Endothelial cell of umbilical vein (primary cell): ENCODE measurements around the gene HDLBP. TPM values are rescaled to one million over a fixed set of nuclear protein-coding genes. Genes with fewer than 3 reads are reported as not detected.

Source experiments
- BruUV-seq: library from RNA; stranded (reverse); fragments of 400-500 nt; replicated peaks from 2 replicates; lab custom pipeline; 2021; lab: Mats Ljungman, UMichigan
- CTCF ChIA-PET: fragments of 300-600, 350-600 bp; sonication (Branson Sonifier 250); formaldehyde crosslinking; loops from one replicate; lab custom pipeline; 2021; ENCODE audit warnings: antibody characterized with exemption, inconsistent platforms; lab: Charles Lee
- POLR2A ChIA-PET: fragments of 300-600, 350-600 bp; sonication (Branson Sonifier 250); formaldehyde crosslinking; loops from one replicate; lab custom pipeline; 2021; ENCODE audit warnings: antibody characterized with exemption, inconsistent platforms; lab: Charles Lee
- DNase-seq: peaks from one replicate; pipeline ENCODE4 v3.0.0-alpha.2; 2011; ENCODE audit warnings: low read depth, low spot score
- FAIRE-seq: peaks from 2 replicates; lab custom pipeline; 2011; peaks lifted over from hg19 to GRCh38; lab: Jason Lieb, UNC
- H2AFZ ChIP-seq: 2 replicates; pipeline ENCODE4 v1.6.0; 2012; ENCODE audit warnings: low read depth, low read length, control low read depth, inconsistent platforms
- H3K27ac ChIP-seq: 2 replicates; pipeline ENCODE4 v1.5.1; 2011; ENCODE audit warnings: low read depth, mild to moderate bottlenecking, control low read depth, low read length, moderate library complexity; ENCODE audit not compliant: insufficient read depth
- H3K27me3 ChIP-seq, 2 experiments: 2 replicates each; pipeline versions ENCODE4 v1.6.0 to v1.6.1; 2011; ENCODE audit warnings: low read length in 2 of 2, mixed read lengths in 1 of 2; ENCODE audit not compliant: control insufficient read depth in 2 of 2, insufficient read depth in 2 of 2
- H3K36me3 ChIP-seq, 2 experiments: 2 replicates in 1 of 2; 3 replicates in 1 of 2; pipeline ENCODE4 v1.5.1; 2011; ENCODE audit warnings: low read length in 2 of 2, mild to moderate bottlenecking in 1 of 2, moderate library complexity in 1 of 2; ENCODE audit not compliant: control insufficient read depth in 2 of 2, insufficient read depth in 2 of 2; ENCODE audit errors: extremely low read depth in 1 of 2
- H3K4me1 ChIP-seq: 3 replicates; pipeline ENCODE4 v1.5.1; 2011; ENCODE audit warnings: mild to moderate bottlenecking, low read length; ENCODE audit not compliant: control insufficient read depth, insufficient read depth; ENCODE audit errors: extremely low read depth
- H3K4me2 ChIP-seq: 2 replicates; pipeline ENCODE4 v1.6.1; 2011; ENCODE audit warnings: low read length, control low read depth, mixed read lengths; ENCODE audit not compliant: insufficient read depth
- H3K4me3 ChIP-seq, 3 experiments: fragments of 200-600 bp in 1 of 3; sonication (generic), shearing (Covaris generic) in 1 of 3; replicated peaks in 1 of 3; 2 replicates each; pipeline ENCODE4 v1.5.1; 2011 to 2016; ENCODE audit warnings: control low read depth in 3 of 3, low read length in 3 of 3, mild to moderate bottlenecking in 2 of 3, inconsistent platforms in 1 of 3, low read depth in 1 of 3, moderate library complexity in 1 of 3; ENCODE audit not compliant: insufficient read depth in 1 of 3
- H3K79me2 ChIP-seq: 2 replicates; pipeline ENCODE4 v1.6.0; 2012; ENCODE audit warnings: low read length, inconsistent platforms; ENCODE audit not compliant: control insufficient read depth, insufficient read depth
- H3K9ac ChIP-seq: replicated peaks from 2 replicates; pipeline ENCODE3; 2011; ENCODE audit warnings: low read length, control low read depth; ENCODE audit not compliant: insufficient read depth; ENCODE audit errors: extremely low read depth
- H3K9me1 ChIP-seq: replicated peaks from 3 replicates; pipeline ENCODE4 v1.6.0; 2011; ENCODE audit warnings: mild to moderate bottlenecking, low read length; ENCODE audit not compliant: control insufficient read depth, insufficient read depth; ENCODE audit errors: extremely low read depth
- H3K9me3 ChIP-seq: replicated peaks from 2 replicates; pipeline ENCODE4 v1.5.1; 2012; ENCODE audit warnings: low read length, inconsistent platforms; ENCODE audit not compliant: control insufficient read depth, insufficient read depth
- H4K20me1 ChIP-seq: replicated peaks from 2 replicates; pipeline ENCODE3; 2011; ENCODE audit warnings: mild to moderate bottlenecking, low read length; ENCODE audit not compliant: control insufficient read depth, insufficient read depth; ENCODE audit errors: extremely low read depth
- EZH2 ChIP-seq: IDR thresholded peaks from 2 replicates; pipeline ENCODE4 v1.6.1; 2012; ENCODE audit warnings: borderline replicate concordance, low read depth, mild to moderate bottlenecking, moderate library complexity, low read length, inconsistent platforms; ENCODE audit not compliant: severe bottlenecking
- FOS ChIP-seq: IDR thresholded peaks from 2 replicates; pipeline ENCODE4 v1.6.1; 2011; ENCODE audit warnings: mild to moderate bottlenecking, low read length, moderate library complexity, borderline replicate concordance; ENCODE audit not compliant: insufficient read depth
- GATA2 ChIP-seq: IDR thresholded peaks from 2 replicates; pipeline ENCODE4 v1.7.0; 2011; ENCODE audit warnings: low read depth, mild to moderate bottlenecking, moderate library complexity, mixed read lengths, low read length; ENCODE audit not compliant: insufficient read length, insufficient read depth
- JUN ChIP-seq: IDR thresholded peaks from 2 replicates; pipeline ENCODE4 v1.6.1; 2011; ENCODE audit warnings: borderline replicate concordance, low read depth; ENCODE audit not compliant: insufficient read length, insufficient read depth
- MYC ChIP-seq: IDR thresholded peaks from one replicate; pipeline ENCODE4 v1.6.1; 2011; ENCODE audit warnings: mild to moderate bottlenecking, low read depth, low read length
- POLR2A ChIP-seq: IDR thresholded peaks from 2 replicates; pipeline ENCODE4 v1.6.1; 2012; ENCODE audit warnings: low read depth, mild to moderate bottlenecking, control low read depth, low read length
- POLR2AphosphoS5 ChIP-seq: IDR thresholded peaks from 2 replicates; pipeline ENCODE4 v1.6.1; 2012; ENCODE audit warnings: low read depth, mild to moderate bottlenecking, control low read depth, low read length, moderate library complexity; ENCODE audit not compliant: insufficient read depth
- dilution Hi-C: fragments of 300-500 bp; cut with MboI; formaldehyde crosslinking; loops from one replicate; pipeline ENCODE4 v1.15.0; 2019; ENCODE audit warnings: low sequenced_read_pairs; ENCODE audit not compliant: extremely low pct_ligation_motif_present
- intact Hi-C: fragments of 100-400 bp; cut with micrococcal nuclease; formaldehyde crosslinking; loops from one replicate; pipeline ENCODE4 v1.10.0; 2022
- polyA plus RNA-seq, 4 experiments: library from polyadenylated mRNA; depleted of rRNA in 3 of 4; stranded (reverse) in 3 of 4; unstranded in 1 of 4; fragments of >200 nt; gene quantifications; 2 replicates each; pipeline versions ENCODE4 v1.2.1 to v1.2.3, GENCODE V29; 2011 to 2012; ENCODE audit warnings: missing spikeins in 1 of 4
- total RNA-seq: library from RNA; stranded (reverse); gene quantifications from 2 replicates; pipeline ENCODE4 v1.2.3, GENCODE V29; 2021
- TF ChIP-seq, protein P1 (sequence below), 2 donors: IDR thresholded peaks; 1 replicate in 1 of 2; 2 replicates in 1 of 2; pipeline ENCODE4 v1.5.1; 2011; ENCODE audit warnings: low read length in 2 of 2, mild to moderate bottlenecking in 2 of 2, moderate library complexity in 2 of 2, control low read depth in 1 of 2, inconsistent platforms in 1 of 2, low read depth in 1 of 2; ENCODE audit not compliant: insufficient read depth in 1 of 2; ENCODE audit errors: extremely low read depth in 1 of 2
- TF ChIP-seq, protein P2 (sequence below): IDR thresholded peaks from 2 replicates; pipeline ENCODE4 v1.6.1; 2011; ENCODE audit not compliant: insufficient read depth, insufficient read length

HDLBP gene
- total and polyA plus RNA-seq, 2 donors (not counting 3 experiments of a cell fraction or from before 2014, with no cell fraction given), result 379 to 569 TPM

DNA sequence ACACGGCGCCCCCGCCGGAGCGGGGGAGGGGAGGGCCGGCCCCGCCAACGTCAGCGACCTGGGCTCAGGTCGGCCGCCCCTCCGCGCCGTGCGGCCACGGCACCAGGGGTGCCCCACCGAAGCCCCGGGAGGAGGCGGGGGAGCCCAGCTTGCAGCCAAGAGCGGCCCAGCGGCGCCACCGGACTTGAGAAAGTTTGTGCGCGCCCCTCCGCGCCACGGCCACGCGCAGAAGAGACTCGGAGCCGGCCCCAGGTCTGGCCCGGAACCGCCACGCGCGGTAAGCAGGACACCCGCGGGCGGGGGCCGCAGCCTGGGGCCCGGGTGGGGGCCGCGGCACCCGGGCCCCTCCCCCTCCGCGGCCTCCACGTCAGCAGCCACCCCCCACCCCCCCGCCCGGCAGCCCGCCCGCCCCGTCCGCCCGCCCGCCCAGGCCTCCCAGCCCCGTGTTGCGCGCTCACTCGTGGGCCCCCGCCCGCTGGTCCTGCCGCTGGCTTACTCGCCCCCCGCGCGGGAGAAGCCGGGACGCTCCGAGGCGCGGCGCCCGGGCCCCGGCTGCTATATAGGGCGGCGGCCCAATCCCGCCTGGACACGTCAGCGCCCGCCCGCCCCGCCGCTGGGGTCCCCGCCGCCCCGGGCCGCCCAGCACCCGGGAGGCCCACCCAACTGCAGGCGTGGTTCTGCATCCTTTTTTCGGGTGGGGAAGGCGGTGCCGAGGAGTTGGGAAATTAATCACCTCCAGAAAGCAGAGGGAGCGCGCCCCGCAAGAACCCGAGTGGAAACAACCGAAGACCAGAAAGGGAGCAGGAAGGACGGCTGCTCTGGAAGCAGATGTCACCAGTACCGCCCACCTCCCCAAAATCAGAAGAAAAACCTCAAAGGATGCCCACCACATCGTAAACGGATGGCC is 42.9 kb downstream of the HDLBP start:
- H3K4me3 ChIP-seq, result peak overlapping the region; percentile 75 to 92 (median 88)
- dilution Hi-C loops, result no loop called here
- intact Hi-C loops, result loop anchor here (1.0 kb wide), 1 partner anchor 43 kb away; the partner anchor contains the start of genes HDLBP and SEPTIN2
- peak overlapping the region; percentile 86 for H3K9ac ChIP-seq
- TF ChIP-seq POLR2A (peak; percentile 27), POLR2AphosphoS5 (peak; percentile 79), EZH2 (no peak), FOS (no peak), GATA2 (no peak)
- peaks cover 69% of the 10 kb centered on the region for H3K79me2 ChIP-seq
- H2AFZ ChIP-seq, result peak overlapping the region; percentile 72
- ChIA-PET POLR2A (no interaction called here), CTCF (no interaction called here)
- H3K9me3 ChIP-seq, result no peaks in the 10 kb centered on the region
- DNase-seq (peak; percentile 58), FAIRE-seq (peak; percentile 4)
- no TSS peak for BruUV-seq
- H4K20me1 ChIP-seq, result peaks cover 9% of the 10 kb centered on the region
- peaks cover 27% of the 10 kb centered on the region for H3K4me1 ChIP-seq
- H3K36me3 ChIP-seq, result peaks cover 1 to 4% of the 10 kb centered on the region in 2 experiments
- H3K27me3 ChIP-seq, result no peaks in the 10 kb centered on the region
- H3K9me1 ChIP-seq, result no peaks in the 10 kb centered on the region
- peak overlapping the region; percentile 95 for H3K4me2 ChIP-seq
- H3K27ac ChIP-seq, result peak overlapping the region; percentile 66

GRCh38 chr2:241271706-241272302 is 43.7 kb downstream of the HDLBP start:
- peak overlapping the region; percentile 75 to 92 (median 88) for H3K4me3 ChIP-seq
- peak overlapping the region; percentile 66 for H3K27ac ChIP-seq
- no peak overlapping the region for H2AFZ ChIP-seq
- intact Hi-C loops (no loop called here), dilution Hi-C loops (no loop called here)
- no peaks in the 10 kb centered on the region for H3K27me3 ChIP-seq
- H3K4me2 ChIP-seq, result peak overlapping the region; percentile 95
- H3K9me1 ChIP-seq, result no peaks in the 10 kb centered on the region
- peaks cover 9% of the 10 kb centered on the region for H4K20me1 ChIP-seq
- H3K9me3 ChIP-seq, result no peaks in the 10 kb centered on the region
- BruUV-seq, result no TSS peak
- TF ChIP-seq POLR2AphosphoS5 (peak; percentile 57), EZH2 (no peak), GATA2 (no peak), FOS (no peak), POLR2A (peak; percentile 52), JUN (no peak), MYC (peak; percentile 4)
- TF ChIP-seq, protein P1, sequence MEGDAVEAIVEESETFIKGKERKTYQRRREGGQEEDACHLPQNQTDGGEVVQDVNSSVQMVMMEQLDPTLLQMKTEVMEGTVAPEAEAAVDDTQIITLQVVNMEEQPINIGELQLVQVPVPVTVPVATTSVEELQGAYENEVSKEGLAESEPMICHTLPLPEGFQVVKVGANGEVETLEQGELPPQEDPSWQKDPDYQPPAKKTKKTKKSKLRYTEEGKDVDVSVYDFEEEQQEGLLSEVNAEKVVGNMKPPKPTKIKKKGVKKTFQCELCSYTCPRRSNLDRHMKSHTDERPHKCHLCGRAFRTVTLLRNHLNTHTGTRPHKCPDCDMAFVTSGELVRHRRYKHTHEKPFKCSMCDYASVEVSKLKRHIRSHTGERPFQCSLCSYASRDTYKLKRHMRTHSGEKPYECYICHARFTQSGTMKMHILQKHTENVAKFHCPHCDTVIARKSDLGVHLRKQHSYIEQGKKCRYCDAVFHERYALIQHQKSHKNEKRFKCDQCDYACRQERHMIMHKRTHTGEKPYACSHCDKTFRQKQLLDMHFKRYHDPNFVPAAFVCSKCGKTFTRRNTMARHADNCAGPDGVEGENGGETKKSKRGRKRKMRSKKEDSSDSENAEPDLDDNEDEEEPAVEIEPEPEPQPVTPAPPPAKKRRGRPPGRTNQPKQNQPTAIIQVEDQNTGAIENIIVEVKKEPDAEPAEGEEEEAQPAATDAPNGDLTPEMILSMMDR (IDR thresholded peaks at IDR 0.05; ENCODE audit: extremely low read depth in 1 of 2, insufficient read depth in 1 of 2, low read depth in 1 of 2, low read length in 2 of 2), result no peak
- TF ChIP-seq, protein P2, sequence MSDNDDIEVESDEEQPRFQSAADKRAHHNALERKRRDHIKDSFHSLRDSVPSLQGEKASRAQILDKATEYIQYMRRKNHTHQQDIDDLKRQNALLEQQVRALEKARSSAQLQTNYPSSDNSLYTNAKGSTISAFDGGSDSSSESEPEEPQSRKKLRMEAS, result peak; percentile 82
- peaks cover 4 to 6% of the 10 kb centered on the region in 2 experiments for H3K36me3 ChIP-seq
- peak; percentile 83 for DNase-seq
- FAIRE-seq, result peak; percentile 86
- H3K79me2 ChIP-seq, result peaks cover 69% of the 10 kb centered on the region
- ChIA-PET CTCF (no interaction called here), POLR2A (no interaction called here)
- H3K4me1 ChIP-seq, result peaks cover 27% of the 10 kb centered on the region
- peak overlapping the region; percentile 74 for H3K9ac ChIP-seq
